Lower lobe of right lung (tissue), 2 donors: ENCODE results near the gene ZNF768. TPM values are rescaled to one million over a fixed set of nuclear protein-coding genes. Genes with fewer than 3 reads are reported as not detected.
"Not testable (repeated sequence)": the region's sequence is repeated elsewhere in the genome, so short reads cannot be mapped to it uniquely, and the experiment has no call there.

ENCODE experiments used
- ATAC-seq, 2 donors: fragments of 200-7000 bp; cut with Tn5 transposase; one replicate each; pipeline ENCODE4 v1.9.1; 2020 to 2022; ENCODE audit warnings: mild to moderate bottlenecking in 2 of 2, moderate library complexity in 2 of 2
- DNase-seq: peaks from one replicate; pipeline ENCODE4 v3.0.0-alpha.2; 2020
- H3K27ac ChIP-seq: fragments of 200-600 bp; one replicate; pipeline ENCODE4 v1.8.0; 2022
- H3K27me3 ChIP-seq: fragments of 200-600 bp; one replicate; pipeline ENCODE4 v1.8.0; 2022; ENCODE audit warnings: low read depth
- H3K36me3 ChIP-seq: fragments of 200-600 bp; one replicate; pipeline ENCODE4 v1.8.0; 2022; ENCODE audit warnings: mild to moderate bottlenecking
- H3K4me1 ChIP-seq: fragments of 200-600 bp; one replicate; pipeline ENCODE4 v1.8.0; 2022
- H3K4me3 ChIP-seq: fragments of 200-600 bp; one replicate; pipeline ENCODE4 v1.8.0; 2022; ENCODE audit warnings: mild to moderate bottlenecking
- H3K9me3 ChIP-seq: fragments of 200-600 bp; one replicate; pipeline ENCODE4 v1.8.0; 2022
- intact Hi-C: fragments of 100-400 bp; cut with DNase I; formaldehyde crosslinking; loops from one replicate; pipeline ENCODE4 v1.11.0; 2022
- total RNA-seq: library from RNA; stranded (reverse); fragmentation: NEBNext Ultra II Directional; extraction: Animal tissue kit (Norgen Biotek cat#: 25700); gene quantifications from one replicate; pipeline ENCODE4 v1.2.1, GENCODE V29; 2021
- TF ChIP-seq, protein P1 (sequence below): fragments of 200-600 bp; IDR thresholded peaks from one replicate; pipeline ENCODE4 v1.8.0; 2022; ENCODE audit warnings: antibody characterized with exemption, mild to moderate bottlenecking
- donor health status: DM: no; HTN: yes; CAD: no; lungs with severe emphysema.

ZNF768 gene
- total RNA-seq, 1 donor from 2014 or later: 24.9 TPM

- peak overlapping the region; percentile 88 for H3K4me3 ChIP-seq
- H3K9me3 ChIP-seq: no peaks in the 10 kb centered on the region
- ATAC-seq (peak; percentile 96), DNase-seq (peak; percentile 99)
- intact Hi-C loops: no loop called here
- peaks cover 23% of the 10 kb centered on the region for H3K4me1 ChIP-seq
- H3K36me3 ChIP-seq: peaks cover 26% of the 10 kb centered on the region
- peak overlapping the region; percentile 98 for H3K27ac ChIP-seq
- no peaks in the 10 kb centered on the region for H3K27me3 ChIP-seq
- TF ChIP-seq, protein P1, sequence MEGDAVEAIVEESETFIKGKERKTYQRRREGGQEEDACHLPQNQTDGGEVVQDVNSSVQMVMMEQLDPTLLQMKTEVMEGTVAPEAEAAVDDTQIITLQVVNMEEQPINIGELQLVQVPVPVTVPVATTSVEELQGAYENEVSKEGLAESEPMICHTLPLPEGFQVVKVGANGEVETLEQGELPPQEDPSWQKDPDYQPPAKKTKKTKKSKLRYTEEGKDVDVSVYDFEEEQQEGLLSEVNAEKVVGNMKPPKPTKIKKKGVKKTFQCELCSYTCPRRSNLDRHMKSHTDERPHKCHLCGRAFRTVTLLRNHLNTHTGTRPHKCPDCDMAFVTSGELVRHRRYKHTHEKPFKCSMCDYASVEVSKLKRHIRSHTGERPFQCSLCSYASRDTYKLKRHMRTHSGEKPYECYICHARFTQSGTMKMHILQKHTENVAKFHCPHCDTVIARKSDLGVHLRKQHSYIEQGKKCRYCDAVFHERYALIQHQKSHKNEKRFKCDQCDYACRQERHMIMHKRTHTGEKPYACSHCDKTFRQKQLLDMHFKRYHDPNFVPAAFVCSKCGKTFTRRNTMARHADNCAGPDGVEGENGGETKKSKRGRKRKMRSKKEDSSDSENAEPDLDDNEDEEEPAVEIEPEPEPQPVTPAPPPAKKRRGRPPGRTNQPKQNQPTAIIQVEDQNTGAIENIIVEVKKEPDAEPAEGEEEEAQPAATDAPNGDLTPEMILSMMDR: peak; percentile 26
These were observed 663 bp upstream of the ZNF768 start for GRCh38 chr16:30526823-30527634.

DNA sequence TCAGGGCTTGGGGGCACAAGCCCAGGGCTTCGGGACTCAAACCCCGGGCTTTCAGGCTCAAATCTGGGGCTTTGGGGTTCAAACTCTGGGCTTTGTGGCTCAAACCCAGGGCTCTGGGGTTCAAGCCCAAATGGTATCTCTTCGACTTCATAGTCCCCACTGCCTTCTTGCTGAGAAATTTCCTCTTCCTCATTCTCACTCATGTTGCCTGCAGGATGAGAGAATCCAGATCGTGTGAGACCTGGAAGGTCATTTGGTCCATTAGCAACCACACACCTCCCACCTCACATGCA is 576 bp downstream of the ZNF768 start:
- Histone ChIP-seq H3K9me3 (no peaks in the 10 kb centered on the region), H3K27me3 (no peaks in the 10 kb centered on the region), H3K27ac (peak overlapping the region; percentile 98), H3K36me3 (peaks cover 15% of the 10 kb centered on the region), H3K4me1 (peaks cover 23% of the 10 kb centered on the region), H3K4me3 (peak overlapping the region; percentile 88)
- TF ChIP-seq, protein P1: no peak
- intact Hi-C loops: no loop called here
- ATAC-seq (no peak), DNase-seq (no peak)

- TF ChIP-seq, protein P1: no peak
- H3K9me3 ChIP-seq: no peaks in the 10 kb centered on the region
- no peaks in the 10 kb centered on the region for H3K27me3 ChIP-seq
- H3K4me1 ChIP-seq: peaks cover 23% of the 10 kb centered on the region
- DNase-seq (no peak), ATAC-seq (no peak)
- H3K36me3 ChIP-seq: peaks cover 11% of the 10 kb centered on the region
- H3K27ac ChIP-seq: no peak overlapping the region
- no peak overlapping the region for H3K4me3 ChIP-seq
- intact Hi-C loops: no loop called here
These were observed 1.5 kb downstream of the ZNF768 start for GRCh38 chr16:30524575-30525568.

DNA sequence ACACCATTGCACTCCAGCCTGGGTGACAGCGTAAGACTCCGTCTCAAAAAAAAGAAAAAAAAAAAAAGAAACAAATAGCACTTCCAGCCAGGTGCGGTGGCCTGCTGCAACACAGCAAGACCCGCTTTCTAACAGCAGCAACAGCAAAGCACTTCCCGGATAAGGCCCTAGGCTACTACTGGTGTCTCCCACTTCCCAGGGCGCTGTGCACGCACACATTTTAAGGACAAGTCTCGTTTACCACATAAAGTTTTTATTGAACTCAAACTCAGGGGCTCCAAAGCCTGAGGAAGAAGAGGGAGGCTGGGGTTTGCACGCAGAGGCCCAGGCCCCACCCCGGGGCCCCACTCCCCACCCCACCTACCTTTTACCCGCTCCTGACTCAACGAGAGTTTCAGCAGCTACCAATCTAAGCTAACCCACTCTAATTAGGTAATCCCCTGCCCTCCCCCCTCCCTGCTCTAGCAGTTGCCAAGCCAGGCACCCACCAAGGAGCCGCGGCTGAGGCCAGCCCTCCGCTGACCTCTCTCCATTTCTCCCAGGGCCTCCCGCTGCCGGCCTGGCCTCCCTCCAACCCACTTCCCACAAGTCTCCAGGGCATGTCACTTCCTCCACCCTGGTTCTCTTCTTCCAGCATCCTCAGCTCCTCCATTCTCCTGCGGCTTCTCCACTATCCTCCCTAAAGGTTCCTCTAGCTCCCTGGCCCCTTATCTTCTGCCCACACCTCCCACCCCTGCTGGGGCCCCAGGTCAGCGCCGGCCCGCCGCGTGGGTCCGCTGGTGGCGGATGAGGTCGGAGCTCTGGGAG is 2.4 kb downstream of the ZNF768 start:
- TF ChIP-seq, protein P1: no peak
- peaks cover 18% of the 10 kb centered on the region for H3K36me3 ChIP-seq
- DNase-seq: no peak
- H3K4me1 ChIP-seq: peaks cover 21% of the 10 kb centered on the region
- H3K4me3 ChIP-seq: no peak overlapping the region
- H3K27ac ChIP-seq: no peak overlapping the region
- H3K9me3 ChIP-seq: no peaks in the 10 kb centered on the region
- intact Hi-C loops: no loop called here
- ATAC-seq: no peak
- no peaks in the 10 kb centered on the region for H3K27me3 ChIP-seq

DNA sequence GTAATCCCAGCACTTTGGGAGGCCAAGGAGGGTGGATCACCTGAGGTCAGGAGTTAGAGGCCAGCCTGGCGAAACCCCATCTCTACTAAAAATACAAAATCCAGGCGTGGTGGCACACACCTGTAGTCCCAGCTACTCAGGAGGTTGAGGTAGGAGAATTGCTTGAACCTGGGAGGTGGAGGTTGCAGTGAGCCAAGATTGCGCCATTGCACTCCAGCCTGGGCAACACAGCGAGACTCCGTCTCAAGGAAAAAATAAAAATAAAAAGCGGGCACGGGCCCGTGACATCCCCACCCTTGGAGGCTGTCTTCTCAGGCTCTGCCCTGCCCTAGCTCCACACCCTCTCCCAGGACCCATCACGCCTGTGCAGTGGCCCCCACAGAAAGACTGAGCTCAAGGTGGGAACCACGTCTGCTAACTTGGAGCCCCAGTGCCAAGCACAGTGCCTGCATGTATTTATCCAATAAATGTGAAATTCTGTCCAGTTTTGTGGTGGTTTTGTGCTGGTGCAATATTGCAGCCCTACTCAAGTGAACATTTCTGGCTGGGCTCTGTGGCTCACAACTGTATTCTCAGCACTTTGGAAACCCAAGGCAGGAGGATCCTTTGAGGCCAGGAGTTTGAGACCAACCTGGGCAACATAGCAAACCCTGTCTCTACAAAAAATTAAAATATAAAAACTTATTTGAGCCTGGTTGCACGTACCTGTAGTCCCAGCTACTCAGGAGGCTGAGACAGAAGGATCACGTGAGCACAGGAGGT is 3.5 kb downstream of the ZNF768 start:
- H3K4me3 ChIP-seq, intact Hi-C loops, H3K27ac ChIP-seq, ATAC-seq, H3K27me3 ChIP-seq, DNase-seq, H3K4me1 ChIP-seq, H3K9me3 ChIP-seq: not testable (repeated sequence)
- H3K36me3 ChIP-seq: peaks cover 29% of the 10 kb centered on the region
